Vagina (tissue), 2 donors: ENCODE results near the gene UQCRQ. TPM values are rescaled to one million over a fixed set of nuclear protein-coding genes. Genes with fewer than 3 reads are reported as not detected.

Experiments
- DNase-seq, 2 donors: peaks; one replicate each; pipeline ENCODE4 v3.0.0-alpha.2; 2017; ENCODE audit errors: extremely low spot score in 2 of 2
- H3K27ac ChIP-seq: fragments of 200-600 bp; sonication (generic); one replicate; pipeline ENCODE4 v1.5.1; 2019
- H3K27me3 ChIP-seq: fragments of 200-600 bp; sonication (generic); one replicate; pipeline ENCODE4 v1.5.1; 2019
- H3K36me3 ChIP-seq, 2 donors: fragments of 200-600 bp; sonication (generic); one replicate each; pipeline ENCODE4 v1.5.1; 2017 to 2019
- H3K4me1 ChIP-seq: fragments of 200-600 bp; sonication (generic); one replicate; pipeline ENCODE4 v1.5.1; 2019
- H3K4me3 ChIP-seq, 2 donors: fragments of 200-600 bp; sonication (generic); 1 replicate in 1 of 2; 2 replicates in 1 of 2; pipeline ENCODE4 v1.5.1; 2016 to 2019
- H3K9me3 ChIP-seq: fragments of 200-600 bp; sonication (generic); one replicate; pipeline ENCODE4 v1.5.1; 2019
- CTCF ChIP-seq, 3 experiments: fragments of 450-650 bp in 2 of 3; fragments of 200-600 bp in 1 of 3; sonication (generic) in 1 of 3; IDR thresholded peaks; one replicate each; pipeline ENCODE4 v1.5.1; 2017 to 2019; ENCODE audit warnings: antibody characterized with exemption in 3 of 3, mild to moderate bottlenecking in 2 of 3, moderate library complexity in 2 of 3
- POLR2A ChIP-seq, 2 donors: fragments of 450-650 bp; IDR thresholded peaks; one replicate each; pipeline ENCODE4 v1.6.1; 2017; ENCODE audit warnings: antibody characterized with exemption in 2 of 2, mild to moderate bottlenecking in 2 of 2, moderate library complexity in 2 of 2
- POLR2AphosphoS5 ChIP-seq, 2 donors: sonication (generic); formaldehyde crosslinking; IDR thresholded peaks; one replicate each; pipeline ENCODE4 v1.9.0; 2017; ENCODE audit warnings: antibody characterized with exemption in 2 of 2, mild to moderate bottlenecking in 2 of 2, low read depth in 1 of 2; ENCODE audit not compliant: insufficient read depth in 1 of 2
- intact Hi-C: fragments of 100-400 bp; cut with DNase I; formaldehyde crosslinking; loops from one replicate; pipeline ENCODE4 v1.15.1; 2023
- total RNA-seq: library from RNA; depleted of rRNA; stranded (reverse); fragments of >200 nt; gene quantifications from one replicate; pipeline ENCODE4 v1.2.3, GENCODE V29; 2016

UQCRQ gene
- total RNA-seq, 1 donor from 2014 or later = 189 TPM

GRCh38 chr5:132825033-132825833 lies 41.2 kb upstream of the UQCRQ start:
- no peaks in the 10 kb centered on the region for H3K36me3 ChIP-seq
- peaks cover 19% of the 10 kb centered on the region for H3K4me1 ChIP-seq
- no peaks in the 10 kb centered on the region for H3K27me3 ChIP-seq
- DNase-seq = no peak
- H3K4me3 ChIP-seq = peak overlapping the region in 1 of 2 donors; percentile 6
- no peak overlapping the region for H3K27ac ChIP-seq
- TF ChIP-seq CTCF (IDR thresholded peaks at IDR 0.05) = no peak
- TF ChIP-seq POLR2AphosphoS5 (IDR thresholded peaks at IDR 0.05; ENCODE audit: insufficient read depth in 1 of 2, low read depth in 1 of 2) = no peak
- TF ChIP-seq POLR2A (IDR thresholded peaks at IDR 0.05) = no peak
- H3K9me3 ChIP-seq = no peaks in the 10 kb centered on the region
- intact Hi-C loops = loop anchor here (5.0 kb wide), 1 partner anchor 42 kb away; the partner anchor contains the start of genes GDF9 and UQCRQ

- Histone ChIP-seq H3K9me3 (no peaks in the 10 kb centered on the region), H3K4me3 (peak overlapping the region in 1 of 2 donors; percentile 6), H3K4me1 (peaks cover 25% of the 10 kb centered on the region), H3K36me3 (no peaks in the 10 kb centered on the region), H3K27me3 (no peaks in the 10 kb centered on the region), H3K27ac (no peak overlapping the region)
- TF ChIP-seq POLR2AphosphoS5 (IDR thresholded peaks at IDR 0.05; ENCODE audit: insufficient read depth in 1 of 2, low read depth in 1 of 2) (no peak), CTCF (IDR thresholded peaks at IDR 0.05) (no peak), POLR2A (IDR thresholded peaks at IDR 0.05) (no peak)
- DNase-seq = no peak
- intact Hi-C loops = loop anchor here (5.0 kb wide), 1 partner anchor 41 kb away; the partner anchor contains the start of genes GDF9 and UQCRQ
Measured at GRCh38 chr5:132825834-132826391, 40.5 kb upstream of the UQCRQ start.

- Histone ChIP-seq H3K4me1 (peaks cover 25% of the 10 kb centered on the region), H3K27me3 (no peaks in the 10 kb centered on the region), H3K4me3 (no peak overlapping the region), H3K36me3 (no peaks in the 10 kb centered on the region), H3K27ac (no peak overlapping the region), H3K9me3 (no peaks in the 10 kb centered on the region)
- DNase-seq = no peak
- TF ChIP-seq CTCF (IDR thresholded peaks at IDR 0.05) (no peak), POLR2A (IDR thresholded peaks at IDR 0.05) (no peak), POLR2AphosphoS5 (IDR thresholded peaks at IDR 0.05; ENCODE audit: insufficient read depth in 1 of 2, low read depth in 1 of 2) (no peak)
- intact Hi-C loops = loop anchor here (5.0 kb wide), 1 partner anchor 41 kb away; the partner anchor contains the start of genes GDF9 and UQCRQ
Measured at GRCh38 chr5:132826424-132827082, 39.9 kb upstream of the UQCRQ start.

- Histone ChIP-seq H3K9me3 (no peaks in the 10 kb centered on the region), H3K4me3 (no peak overlapping the region), H3K27me3 (no peaks in the 10 kb centered on the region), H3K4me1 (peaks cover 20% of the 10 kb centered on the region), H3K36me3 (no peaks in the 10 kb centered on the region), H3K27ac (no peak overlapping the region)
- DNase-seq = no peak
- TF ChIP-seq POLR2AphosphoS5 (IDR thresholded peaks at IDR 0.05; ENCODE audit: insufficient read depth in 1 of 2, low read depth in 1 of 2) = no peak
- intact Hi-C loops = loop anchor here (5.0 kb wide), 1 partner anchor 39 kb away; the partner anchor contains the start of genes GDF9 and UQCRQ
Measured at GRCh38 chr5:132827943-132828673, 38.3 kb upstream of the UQCRQ start.
